Stomach (tissue), 9 donors: Measurements from ENCODE around the gene CDH1. TPM values are rescaled to one million over a fixed set of nuclear protein-coding genes. Genes with fewer than 3 reads are reported as not detected.

ENCODE experiments used
- DNase-seq, 2 donors: peaks; one replicate each; pipeline versions ENCODE4 v3.0.0 to v3.0.0-alpha.2; 2013 to 2019
- H3K27ac ChIP-seq, 5 donors: fragments of 200-600 bp in 4 of 5; sonication (generic) in 4 of 5; one replicate each; pipeline ENCODE4 v1.5.1; 2013 to 2019; ENCODE audit warnings: mild to moderate bottlenecking in 1 of 5, moderate library complexity in 1 of 5
- H3K27me3 ChIP-seq, 3 donors: fragments of 200-600 bp; sonication (generic); one replicate each; pipeline ENCODE4 v1.5.1; 2017 to 2019; ENCODE audit warnings: mixed run types in 1 of 3
- H3K36me3 ChIP-seq, 4 donors: fragments of 200-600 bp; sonication (generic); 1 replicate in 3 of 4; 2 replicates in 1 of 4; pipeline ENCODE4 v1.5.1; 2016 to 2019
- H3K4me1 ChIP-seq, 4 donors: fragments of 200-600 bp; sonication (generic); one replicate each; pipeline ENCODE4 v1.5.1; 2016 to 2019
- H3K4me3 ChIP-seq, 4 donors: fragments of 200-600 bp; sonication (generic) in 3 of 4; one replicate each; pipeline ENCODE4 v1.5.1; 2016 to 2019; ENCODE audit warnings: mild to moderate bottlenecking in 1 of 4
- H3K9me3 ChIP-seq, 4 donors: fragments of 200-600 bp; sonication (generic); one replicate each; pipeline ENCODE4 v1.5.1; 2016 to 2019
- EP300 ChIP-seq: sonication (generic); formaldehyde crosslinking; IDR thresholded peaks from one replicate; pipeline ENCODE4 v1.6.1; 2017; ENCODE audit warnings: antibody characterized with exemption
- POLR2A ChIP-seq, 4 donors: fragments of 450-650 bp; IDR thresholded peaks; one replicate each; pipeline ENCODE4 v1.6.1; 2016; ENCODE audit warnings: antibody characterized with exemption in 4 of 4, control low read depth in 2 of 4, mild to moderate bottlenecking in 1 of 4, moderate library complexity in 1 of 4
- POLR2AphosphoS5 ChIP-seq, 3 donors: sonication (generic); formaldehyde crosslinking; IDR thresholded peaks; one replicate each; pipeline ENCODE4 v1.6.1; 2016; ENCODE audit warnings: antibody characterized with exemption in 3 of 3
- WGBS, 5 donors: extraction: QIAGEN DNeasy Blood & Tissue Kit in 3 of 5; methylation state at CpG; one replicate each; pipeline versions ENCODE4 v1.1.5 to v1.1.7; 2013 to 2018; 5-methylcytosine and 5-hydroxymethylcytosine counted together
- intact Hi-C: fragments of 100-400 bp; cut with DNase I; formaldehyde crosslinking; loops from one replicate; pipeline ENCODE4 v1.15.1; 2023; ENCODE audit warnings: low total_unique reads
- polyA plus RNA-seq, 3 donors: library from polyadenylated mRNA; stranded (reverse); fragments of 200-250 nt; gene quantifications; one replicate each; pipeline ENCODE4 v1.2.3, GENCODE V29; 2013
- total RNA-seq, 5 donors: library from RNA; depleted of rRNA; stranded (reverse); fragments of >200 nt; gene quantifications; one replicate each; pipeline versions ENCODE4 v1.1.0 to v1.2.3, GENCODE V29; 2014 to 2016
- TF ChIP-seq, protein P1 (sequence below), 7 experiments: fragments of 450-650 bp in 4 of 7; fragments of 200-600 bp in 3 of 7; sonication (generic) in 3 of 7; IDR thresholded peaks; one replicate each; pipeline ENCODE4 v1.5.1; 2016 to 2019; ENCODE audit warnings: antibody characterized with exemption in 7 of 7, control low read depth in 2 of 7, mild to moderate bottlenecking in 1 of 7
- donor health status: healthy with polysubstance abuse.
- donor health status: Bipolar disorder and iron deficiency.
- donor health status: healthy.

CDH1 gene
- total and polyA plus RNA-seq, 8 donors: 15.0 to 567 (median 132) TPM

DNA sequence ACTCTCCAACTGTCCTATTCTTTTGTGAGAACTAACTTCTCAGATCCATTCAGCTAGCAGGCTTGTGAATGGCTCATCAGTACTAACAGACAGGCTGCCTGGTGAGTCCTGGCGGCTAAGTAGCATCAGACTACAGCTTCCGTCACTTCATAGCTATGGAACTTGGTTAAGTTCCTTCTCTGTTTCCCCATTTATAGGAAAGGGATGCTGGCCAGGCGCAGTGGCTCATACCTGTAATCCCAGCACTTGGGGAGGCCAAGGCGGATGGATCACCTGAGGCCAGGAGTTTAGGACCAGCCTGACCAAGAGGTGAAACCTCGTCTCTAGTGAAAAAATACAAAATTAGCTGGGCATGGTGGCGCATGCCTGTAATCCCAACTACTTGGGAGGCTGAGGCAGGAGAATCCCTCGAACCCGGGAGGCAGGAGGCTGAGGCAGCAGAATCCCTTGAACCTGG is 56.3 kb downstream of the CDH1 start:
- TF ChIP-seq, protein P1, sequence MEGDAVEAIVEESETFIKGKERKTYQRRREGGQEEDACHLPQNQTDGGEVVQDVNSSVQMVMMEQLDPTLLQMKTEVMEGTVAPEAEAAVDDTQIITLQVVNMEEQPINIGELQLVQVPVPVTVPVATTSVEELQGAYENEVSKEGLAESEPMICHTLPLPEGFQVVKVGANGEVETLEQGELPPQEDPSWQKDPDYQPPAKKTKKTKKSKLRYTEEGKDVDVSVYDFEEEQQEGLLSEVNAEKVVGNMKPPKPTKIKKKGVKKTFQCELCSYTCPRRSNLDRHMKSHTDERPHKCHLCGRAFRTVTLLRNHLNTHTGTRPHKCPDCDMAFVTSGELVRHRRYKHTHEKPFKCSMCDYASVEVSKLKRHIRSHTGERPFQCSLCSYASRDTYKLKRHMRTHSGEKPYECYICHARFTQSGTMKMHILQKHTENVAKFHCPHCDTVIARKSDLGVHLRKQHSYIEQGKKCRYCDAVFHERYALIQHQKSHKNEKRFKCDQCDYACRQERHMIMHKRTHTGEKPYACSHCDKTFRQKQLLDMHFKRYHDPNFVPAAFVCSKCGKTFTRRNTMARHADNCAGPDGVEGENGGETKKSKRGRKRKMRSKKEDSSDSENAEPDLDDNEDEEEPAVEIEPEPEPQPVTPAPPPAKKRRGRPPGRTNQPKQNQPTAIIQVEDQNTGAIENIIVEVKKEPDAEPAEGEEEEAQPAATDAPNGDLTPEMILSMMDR (IDR thresholded peaks at IDR 0.05): no peak
- TF ChIP-seq POLR2A (IDR thresholded peaks at IDR 0.05): no peak
- no peak for TF ChIP-seq POLR2AphosphoS5 (IDR thresholded peaks at IDR 0.05)
- TF ChIP-seq EP300: no peak
- intact Hi-C loops: loop anchor here (10.0 kb wide), 1 partner anchor 49 kb away; no protein-coding TSS in a partner anchor
- DNase-seq: no peak
- H3K27me3 ChIP-seq: no peaks in the 10 kb centered on the region
- H3K4me3 ChIP-seq: no peak overlapping the region
- H3K36me3 ChIP-seq: no peaks in the 10 kb centered on the region
- peaks cover 23 to 50% (median 35%) of the 10 kb centered on the region in 4 donors for H3K4me1 ChIP-seq
- WGBS, 5 donors: 89 to 94% (median 89%) methylated on average over 8 of the region's 8 CpGs
- H3K9me3 ChIP-seq: no peaks in the 10 kb centered on the region
- H3K27ac ChIP-seq: peak overlapping the region; percentile 71 to 81 (median 73)

DNA sequence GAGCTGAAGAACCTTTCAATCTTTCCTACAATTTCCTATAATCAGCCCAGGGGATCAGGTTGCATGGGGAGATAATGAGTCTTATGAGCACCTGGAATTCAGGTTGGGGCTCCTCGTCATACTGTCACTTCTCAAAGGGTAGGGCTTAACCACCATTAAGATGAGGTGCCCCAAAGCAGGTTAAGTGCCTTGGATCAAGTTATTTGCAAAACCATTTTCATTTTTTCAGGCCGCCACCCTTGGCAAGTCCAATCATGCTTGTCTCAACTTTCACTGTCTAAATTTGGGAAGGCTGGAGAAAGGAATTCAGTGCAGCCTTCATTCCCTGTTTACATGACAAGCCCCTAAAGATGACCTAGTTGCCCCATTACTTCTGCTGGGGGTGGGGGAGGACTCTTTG is 61.3 kb downstream of the CDH1 start:
- H3K4me3 ChIP-seq: no peak overlapping the region
- H3K27me3 ChIP-seq: no peaks in the 10 kb centered on the region
- WGBS, 5 donors: 62 to 78% (median 63%) methylated on average over 2 of the region's 2 CpGs
- H3K27ac ChIP-seq: no peak overlapping the region
- peaks cover 0 to 18% (median 9%) of the 10 kb centered on the region in 4 donors for H3K36me3 ChIP-seq
- H3K4me1 ChIP-seq: peaks cover 6 to 35% (median 15%) of the 10 kb centered on the region in 4 donors
- DNase-seq: no peak
- H3K9me3 ChIP-seq: no peaks in the 10 kb centered on the region
- no peak for TF ChIP-seq POLR2AphosphoS5 (IDR thresholded peaks at IDR 0.05)
- TF ChIP-seq, protein P1 (IDR thresholded peaks at IDR 0.05): no peak
- intact Hi-C loops: loop anchor here (10.0 kb wide), 1 partner anchor 54 kb away; no protein-coding TSS in a partner anchor

DNA sequence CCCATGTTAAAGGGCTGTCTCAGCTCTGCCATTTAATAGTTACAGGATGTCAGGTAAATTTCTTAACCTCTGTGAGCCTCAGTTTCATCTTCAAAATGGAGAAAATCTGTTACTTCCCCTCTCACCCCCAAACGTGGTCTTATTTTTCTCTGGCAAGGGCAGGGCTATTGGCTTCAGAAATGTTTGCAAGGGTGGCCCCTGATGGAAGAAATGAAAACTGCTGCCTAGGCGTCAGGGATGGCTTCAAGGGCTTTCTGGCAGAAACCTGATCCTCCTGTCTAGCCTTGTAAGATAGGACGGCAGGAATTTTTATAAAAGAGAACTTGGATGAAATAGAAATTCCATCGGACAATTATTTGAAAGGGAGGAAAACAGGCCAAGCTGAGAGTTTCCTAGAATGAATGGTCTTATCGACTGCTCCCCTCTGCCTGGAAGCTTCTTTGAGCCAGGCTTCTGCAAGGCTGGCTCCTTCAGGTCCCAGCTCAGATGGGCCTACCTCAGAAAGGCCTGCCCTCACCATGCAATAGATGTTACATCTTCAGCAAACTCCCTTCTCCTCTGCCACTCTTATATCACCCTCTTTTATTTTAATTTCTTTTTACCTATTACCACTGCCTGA is 63.3 kb downstream of the CDH1 start:
- TF ChIP-seq POLR2AphosphoS5 (IDR thresholded peaks at IDR 0.05) (peak in 1 of 3 donors; percentile 15), EP300 (no peak)
- TF ChIP-seq, protein P1 (IDR thresholded peaks at IDR 0.05): peak in 5 of 7 experiments; percentile 52 to 66 (median 64)
- H3K36me3 ChIP-seq: peaks cover 0 to 18% (median 9%) of the 10 kb centered on the region in 4 donors
- H3K9me3 ChIP-seq: no peaks in the 10 kb centered on the region
- intact Hi-C loops: loop anchor here (10.0 kb wide), 1 partner anchor 96 kb away; no protein-coding TSS in a partner anchor
- WGBS, 5 donors: 8 to 13% (median 12%) methylated on average over 5 of the region's 5 CpGs
- H3K4me1 ChIP-seq: peaks cover 6 to 29% (median 13%) of the 10 kb centered on the region in 4 donors
- no peak overlapping the region for H3K4me3 ChIP-seq
- DNase-seq: peak; percentile 66 to 93
- peak overlapping the region in 2 of 5 donors; percentile 31 to 32 for H3K27ac ChIP-seq
- no peaks in the 10 kb centered on the region for H3K27me3 ChIP-seq

DNA sequence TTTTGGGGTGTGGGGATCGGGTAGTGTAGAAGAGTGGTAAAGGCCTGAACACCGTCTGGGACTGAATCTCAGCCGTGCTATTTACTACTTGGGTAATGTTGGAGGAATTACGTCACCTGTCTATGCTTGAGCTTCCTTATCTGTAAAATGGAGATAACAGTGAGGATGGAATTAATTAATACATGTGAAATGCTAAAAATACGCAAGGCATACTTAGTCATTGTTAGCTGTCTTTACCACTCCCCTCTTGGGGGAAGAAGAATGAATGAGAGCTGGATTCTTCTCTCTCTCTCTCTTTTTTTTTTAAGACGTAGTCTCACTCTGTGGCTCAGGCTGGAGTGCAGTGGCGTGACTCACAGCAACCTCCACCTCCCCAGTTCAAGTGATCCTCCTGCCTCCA is 65.1 kb downstream of the CDH1 start:
- Histone ChIP-seq H3K4me3 (no peak overlapping the region), H3K27me3 (no peaks in the 10 kb centered on the region), H3K36me3 (peaks cover 0 to 18% (median 9%) of the 10 kb centered on the region in 4 donors), H3K27ac (peak overlapping the region in 2 of 5 donors; percentile 49 to 70), H3K9me3 (no peaks in the 10 kb centered on the region), H3K4me1 (peaks cover 6 to 36% (median 17%) of the 10 kb centered on the region in 4 donors)
- intact Hi-C loops: loop anchor here (10.0 kb wide), 1 partner anchor 97 kb away; no protein-coding TSS in a partner anchor
- WGBS, 5 donors: 45 to 69% (median 57%) methylated on average over 7 of the region's 7 CpGs
- no peak for TF ChIP-seq EP300
- no peak for TF ChIP-seq POLR2AphosphoS5 (IDR thresholded peaks at IDR 0.05)
- DNase-seq: peak in 1 of 2 donors; percentile 42
